H1 (cell line): Measurements from ENCODE around the gene SLC2A10.
A peak's percentile ranks its signal among the peaks of the same experiment; 100 is the strongest.

Experiments used
- ATF2 ChIP-seq: IDR thresholded peaks from 2 replicates; pipeline ENCODE4 v1.6.1; 2012; ENCODE audit warnings: low read length, inconsistent platforms
- CHD2 ChIP-seq: IDR thresholded peaks from 2 replicates; pipeline ENCODE4 v1.6.1; 2012; ENCODE audit warnings: low read length, improper control_type of control experiment
- CTCF ChIP-seq, 3 experiments: IDR thresholded peaks; 1 replicate in 2 of 3; 2 replicates in 1 of 3; pipeline versions ENCODE4 v1.5.1 to v1.6.1; 2011; ENCODE audit warnings: low read length in 3 of 3, mild to moderate bottlenecking in 3 of 3, inconsistent platforms in 2 of 3, low read depth in 1 of 3, moderate library complexity in 1 of 3; ENCODE audit not compliant: insufficient read depth in 1 of 3; ENCODE audit errors: control extremely low read depth in 1 of 3
- EGR1 ChIP-seq: IDR thresholded peaks from 2 replicates; pipeline ENCODE4 v1.6.1; 2011; ENCODE audit warnings: low read depth, low read length, borderline replicate concordance
- EP300 ChIP-seq, 2 experiments: IDR thresholded peaks; 1 replicate in 1 of 2; 2 replicates in 1 of 2; pipeline ENCODE4 v1.6.1; 2011 to 2012; ENCODE audit warnings: low read depth in 2 of 2, low read length in 2 of 2, mild to moderate bottlenecking in 2 of 2, borderline replicate concordance in 1 of 2, inconsistent platforms in 1 of 2, moderate library complexity in 1 of 2
- JUN ChIP-seq: IDR thresholded peaks from 2 replicates; pipeline ENCODE4 v1.6.1; 2011; ENCODE audit warnings: low read depth, mild to moderate bottlenecking, improper control_type of control experiment, low read length
- JUND ChIP-seq: IDR thresholded peaks from 2 replicates; pipeline ENCODE4 v1.6.1; 2011; ENCODE audit warnings: mild to moderate bottlenecking, improper control_type of control experiment, low read length
- SIX5 ChIP-seq: IDR thresholded peaks from 2 replicates; pipeline ENCODE4 v1.6.1; 2011; ENCODE audit warnings: mild to moderate bottlenecking, low read depth, low read length
- TAF1 ChIP-seq: IDR thresholded peaks from 2 replicates; pipeline ENCODE4 v1.6.1; 2011; ENCODE audit warnings: mild to moderate bottlenecking, low read depth, low read length
- TBP ChIP-seq: IDR thresholded peaks from 2 replicates; pipeline ENCODE4 v1.6.1; 2011; ENCODE audit warnings: low read depth, low read length, improper control_type of control experiment
- TCF12 ChIP-seq: IDR thresholded peaks from 2 replicates; pipeline ENCODE4 v1.6.1; 2011; ENCODE audit warnings: low read depth, mild to moderate bottlenecking, low read length
- TEAD4 ChIP-seq: IDR thresholded peaks from 2 replicates; pipeline ENCODE4 v1.6.1; 2012; ENCODE audit warnings: low read depth, low read length, inconsistent platforms, mixed read lengths
- USF2 ChIP-seq: IDR thresholded peaks from 2 replicates; pipeline ENCODE4 v1.6.1; 2011; ENCODE audit warnings: low read length, improper control_type of control experiment
- YY1 ChIP-seq: IDR thresholded peaks from 2 replicates; pipeline ENCODE4 v1.6.1; 2011; ENCODE audit warnings: low read depth, mild to moderate bottlenecking, low read length

- TF ChIP-seq YY1 (no peak), CTCF (IDR thresholded peaks at IDR 0.05; ENCODE audit: control extremely low read depth in 1 of 3, insufficient read depth in 1 of 3, low read depth in 1 of 3, low read length in 3 of 3) (peak in 1 of 3 experiments; percentile 10; a peak in 1 of 4 replicates), TCF12 (no peak), USF2 (no peak), TEAD4 (no peak), JUN (no peak), JUND (no peak), ATF2 (no peak), TAF1 (no peak), SIX5 (no peak), EGR1 (no peak), CHD2 (no peak), TBP (no peak), EP300 (IDR thresholded peaks at IDR 0.05; ENCODE audit: borderline replicate concordance in 1 of 2, low read depth in 2 of 2, low read length in 2 of 2) (no peak)
Observed at GRCh38 chr20:46758929-46759669, 49.6 kb downstream of the SLC2A10 start.
